GM19452 (cell line): ENCODE data around the gene HGF.
"Not testable (repeated sequence)": the region's sequence is repeated elsewhere in the genome, so short reads cannot be mapped to it uniquely, and the experiment has no call there.

Experiments
- ATAC-seq: cut with Tn5 transposase; IDR thresholded peaks from one replicate; pipeline ENCODE4 v1.9.1; 2021; ENCODE audit not compliant: unreplicated experiment

The HGF gene

GRCh38 chr7:81722250-81722649 is 47.6 kb downstream of the HGF start:
- ATAC-seq, result not testable (repeated sequence)

GRCh38 chr7:81721437-81721836 is 48.4 kb downstream of the HGF start:
- no peak for ATAC-seq

- ATAC-seq, result no peak
These were observed 50.0 kb downstream of the HGF start for GRCh38 chr7:81719865-81720264.

GRCh38 chr7:81715984-81716588 is 53.8 kb downstream of the HGF start:
- no peak for ATAC-seq

GRCh38 chr7:81714306-81714705 is 55.5 kb downstream of the HGF start:
- ATAC-seq, result no peak

GRCh38 chr7:81710751-81711150 is 59.1 kb downstream of the HGF start:
- no peak for ATAC-seq

- ATAC-seq, result no peak
These were observed 60.0 kb downstream of the HGF start for GRCh38 chr7:81709836-81710235.

- ATAC-seq, result no peak
These were observed 61.9 kb downstream of the HGF start for GRCh38 chr7:81707966-81708365.

- no peak for ATAC-seq
These were observed 62.7 kb downstream of the HGF start for GRCh38 chr7:81707196-81707595.

- no peak for ATAC-seq
These were observed 64.6 kb downstream of the HGF start for GRCh38 chr7:81705206-81705605.

- ATAC-seq, result no peak
These were observed 65.3 kb downstream of the HGF start for GRCh38 chr7:81704595-81704994.

GRCh38 chr7:81698965-81699364 is 70.9 kb downstream of the HGF start:
- no peak for ATAC-seq

GRCh38 chr7:81694711-81695110 is 75.1 kb downstream of the HGF start:
- ATAC-seq, result no peak

GRCh38 chr7:81693894-81694293 is 76.0 kb downstream of the HGF start:
- no peak for ATAC-seq

GRCh38 chr7:81693080-81693479 is 76.8 kb downstream of the HGF start:
- ATAC-seq, result no peak

- no peak for ATAC-seq
These were observed 77.5 kb downstream of the HGF start for GRCh38 chr7:81692146-81692905.

GRCh38 chr7:81691199-81691821 is 78.5 kb downstream of the HGF start:
- ATAC-seq, result no peak

- no peak for ATAC-seq
These were observed 79.2 kb downstream of the HGF start for GRCh38 chr7:81690688-81691087.

GRCh38 chr7:81690251-81690650 is 79.6 kb downstream of the HGF start:
- ATAC-seq, result no peak

- no peak for ATAC-seq
These were observed 81.0 kb downstream of the HGF start for GRCh38 chr7:81688622-81689411.

- ATAC-seq, result no peak
These were observed 82.8 kb downstream of the HGF start for GRCh38 chr7:81687062-81687461.
